Measurements from ENCODE around the gene RPH3AL.
A peak's percentile ranks its signal among the peaks of the same experiment; 100 is the strongest.

The RPH3AL gene

GRCh38 chr17:339193-340061, 13.2 kb downstream of the RPH3AL start:
- DNase-seq (ENCODE audit: low read depth): no peak
- no peak overlapping the region for H3K4me3 ChIP-seq (ENCODE audit: low read depth, low read length)

- no peak for DNase-seq (ENCODE audit: low read depth)
- no peak overlapping the region for H3K4me3 ChIP-seq (ENCODE audit: low read depth, low read length)
These were observed 14.0 kb downstream of the RPH3AL start for GRCh38 chr17:338442-339192.

- H3K4me3 ChIP-seq (ENCODE audit: low read depth, low read length): no peak overlapping the region
- no peak for DNase-seq (ENCODE audit: low read depth)
These were observed 14.7 kb downstream of the RPH3AL start for GRCh38 chr17:337866-338265.

GRCh38 chr17:337453-337852, 15.2 kb downstream of the RPH3AL start:
- no peak for DNase-seq (ENCODE audit: low read depth)
- no peak overlapping the region for H3K4me3 ChIP-seq (ENCODE audit: low read depth, low read length)

- DNase-seq (ENCODE audit: low read depth): no peak
- H3K4me3 ChIP-seq (ENCODE audit: low read depth, low read length): no peak overlapping the region
These were observed 15.6 kb downstream of the RPH3AL start for GRCh38 chr17:337022-337420.

- no peak overlapping the region for H3K4me3 ChIP-seq (ENCODE audit: low read depth, low read length)
- no peak for DNase-seq (ENCODE audit: low read depth)
These were observed 16.2 kb downstream of the RPH3AL start for GRCh38 chr17:336110-337021.

- H3K4me3 ChIP-seq (ENCODE audit: low read depth, low read length): no peak overlapping the region
- no peak for DNase-seq (ENCODE audit: low read depth)
These were observed 16.9 kb downstream of the RPH3AL start for GRCh38 chr17:335691-336090.

- DNase-seq (ENCODE audit: low read depth): no peak
- no peak overlapping the region for H3K4me3 ChIP-seq (ENCODE audit: low read depth, low read length)
These were observed 17.6 kb downstream of the RPH3AL start for GRCh38 chr17:334974-335481.

GRCh38 chr17:333626-334396, 18.8 kb downstream of the RPH3AL start:
- no peak overlapping the region for H3K4me3 ChIP-seq (ENCODE audit: low read depth, low read length)
- no peak for DNase-seq (ENCODE audit: low read depth)

- DNase-seq (ENCODE audit: low read depth): no peak
- peak overlapping the region; percentile 20 for H3K4me3 ChIP-seq (ENCODE audit: low read depth, low read length)
These were observed 19.9 kb downstream of the RPH3AL start for GRCh38 chr17:332558-333322.

- no peak for DNase-seq (ENCODE audit: low read depth)
- no peak overlapping the region for H3K4me3 ChIP-seq (ENCODE audit: low read depth, low read length)
These were observed 20.6 kb downstream of the RPH3AL start for GRCh38 chr17:332023-332422.

GRCh38 chr17:330993-331701, 21.5 kb downstream of the RPH3AL start:
- H3K4me3 ChIP-seq (ENCODE audit: low read depth, low read length): peak overlapping the region; percentile 13
- no peak for DNase-seq (ENCODE audit: low read depth)

- DNase-seq (ENCODE audit: low read depth): no peak
- no peak overlapping the region for H3K4me3 ChIP-seq (ENCODE audit: low read depth, low read length)
These were observed 22.7 kb downstream of the RPH3AL start for GRCh38 chr17:329784-330420.

- DNase-seq (ENCODE audit: low read depth): no peak
- no peak overlapping the region for H3K4me3 ChIP-seq (ENCODE audit: low read depth, low read length)
These were observed 24.6 kb downstream of the RPH3AL start for GRCh38 chr17:327971-328370.

GRCh38 chr17:327296-327695, 25.3 kb downstream of the RPH3AL start:
- no peak overlapping the region for H3K4me3 ChIP-seq (ENCODE audit: low read depth, low read length)
- no peak for DNase-seq (ENCODE audit: low read depth)

- no peak overlapping the region for H3K4me3 ChIP-seq (ENCODE audit: low read depth, low read length)
- no peak for DNase-seq (ENCODE audit: low read depth)
These were observed 26.5 kb downstream of the RPH3AL start for GRCh38 chr17:326010-326621.
